ENCODE measurements around the gene ADAMTSL1. TPM values are rescaled to one million over a fixed set of nuclear protein-coding genes. Genes with fewer than 3 reads are reported as not detected.

The ADAMTSL1 gene
- polyA plus RNA-seq, 2 of the 4 experiments (the other 2 are of a cell fraction), result 0.03 TPM; not detected in 1

- TF ChIP-seq RCOR1 (IDR thresholded peaks at IDR 0.05; ENCODE audit: low read depth, low read length) (no peak), CBX2 (IDR thresholded peaks at IDR 0.05; ENCODE audit: borderline replicate concordance, low read depth) (no peak), HOXB13 (CRISPR knock-in tag; IDR thresholded peaks at IDR 0.05; ENCODE audit: low read depth) (no peak), KDM5A (IDR thresholded peaks at IDR 0.05) (no peak), CEBPB (IDR thresholded peaks at IDR 0.05) (no peak), BHLHE40 (IDR thresholded peaks at IDR 0.05; ENCODE audit: low read depth, low read length) (no peak), MYC (IDR thresholded peaks at IDR 0.05; ENCODE audit: borderline replicate concordance, low read length) (no peak), CHD4 (IDR thresholded peaks at IDR 0.05; ENCODE audit: borderline replicate concordance) (no peak), JUN (IDR thresholded peaks at IDR 0.05) (no peak), ESRRA (IDR thresholded peaks at IDR 0.05; ENCODE audit: borderline replicate concordance, low read length) (no peak), RARB (CRISPR knock-in tag; IDR thresholded peaks at IDR 0.05) (no peak), POLR2AphosphoS2 (conservative IDR thresholded peaks at IDR 0.05; ENCODE audit: low read length) (no peak), RFX5 (IDR thresholded peaks at IDR 0.05) (no peak), JUNB (IDR thresholded peaks at IDR 0.05) (no peak), PHF8 (IDR thresholded peaks at IDR 0.05; ENCODE audit: borderline replicate concordance, low read depth) (no peak), NR3C1 (IDR thresholded peaks at IDR 0.05) (no peak), ZNF302 (CRISPR knock-in tag; IDR thresholded peaks at IDR 0.05) (no peak), EHMT2 (IDR thresholded peaks at IDR 0.05; ENCODE audit: low read depth) (no peak)
- no peak overlapping the region for H3K4me2 ChIP-seq
- no peaks in the 10 kb centered on the region for H3K9me3 ChIP-seq
- DNase-seq (ENCODE audit: low read depth in 1 of 2, low spot score in 1 of 2), result no peak
- no peak for FAIRE-seq
- ChIA-PET POLR2A (no interaction called here), CTCF (interaction anchor here (1.2 kb wide), 1 partner anchor 18 kb away, joined by 3 read pairs; no protein-coding TSS in a partner anchor)
- no peak for ATAC-seq
- H3K4me3 ChIP-seq, result no peak overlapping the region
- H3K27ac ChIP-seq, result no peak overlapping the region
- no peaks in the 10 kb centered on the region for H3K4me1 ChIP-seq
These were observed 138.0 kb downstream of the ADAMTSL1 start for GRCh38 chr9:18611971-18612370.

- Histone ChIP-seq H3K4me1 (no peaks in the 10 kb centered on the region), H3K4me3 (no peak overlapping the region), H3K4me2 (no peak overlapping the region), H3K27ac (no peak overlapping the region), H3K9me3 (no peaks in the 10 kb centered on the region)
- TF ChIP-seq FOXS1 (CRISPR knock-in tag; IDR thresholded peaks at IDR 0.05) (no peak), NPAS2 (CRISPR knock-in tag; IDR thresholded peaks at IDR 0.05; ENCODE audit: borderline replicate concordance) (no peak)
- ATAC-seq, result no peak
- 40% methylated on average over 6 of the region's 6 CpGs for WGBS (ENCODE audit: missing lambda C conversion rate)
- FAIRE-seq, result no peak
- no peak for DNase-seq (ENCODE audit: low read depth in 1 of 2, low spot score in 1 of 2)
- ChIA-PET POLR2A (no interaction called here), CTCF (no interaction called here)
These were observed 140.2 kb downstream of the ADAMTSL1 start for GRCh38 chr9:18614116-18614515.

DNA sequence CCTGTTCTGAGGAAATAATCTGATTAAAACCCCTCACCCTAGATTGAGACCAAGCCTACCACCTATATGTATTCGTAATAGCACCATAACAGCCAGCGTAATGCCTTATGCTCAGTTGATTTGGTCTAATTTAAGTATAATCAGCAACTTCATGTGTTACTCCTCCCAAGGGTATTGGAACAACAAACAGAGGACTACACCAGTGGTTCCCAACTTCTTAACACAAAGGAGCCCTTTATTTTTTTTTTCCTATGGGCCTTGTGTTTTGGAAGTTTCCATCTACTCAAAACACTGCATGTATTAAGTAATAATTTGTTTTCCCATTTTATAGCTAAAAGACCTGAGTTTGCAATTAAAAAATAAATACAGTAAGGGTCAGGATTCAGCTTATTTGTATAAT lies 140.7 kb downstream of the ADAMTSL1 start:
- Histone ChIP-seq H3K4me3 (no peak overlapping the region), H3K4me1 (no peaks in the 10 kb centered on the region), H3K4me2 (no peak overlapping the region), H3K27ac (no peak overlapping the region), H3K9me3 (no peaks in the 10 kb centered on the region)
- FAIRE-seq (no peak), ATAC-seq (no peak), DNase-seq (ENCODE audit: low read depth in 1 of 2, low spot score in 1 of 2) (no peak)
- CTCF ChIA-PET, result interaction anchor here (1.2 kb wide), 1 partner anchor 11 kb away, joined by 3 read pairs; no protein-coding TSS in a partner anchor
- POLR2A ChIA-PET, result no interaction called here
- WGBS (ENCODE audit: missing lambda C conversion rate), result 18% methylated on average over 2 of the region's 2 CpGs
- TF ChIP-seq RNF2 (IDR thresholded peaks at IDR 0.05; ENCODE audit: borderline replicate concordance, low read depth) (no peak), HDAC2 (IDR thresholded peaks at IDR 0.05) (no peak), KDM1A (IDR thresholded peaks at IDR 0.05; ENCODE audit: low read depth) (no peak), CBX2 (IDR thresholded peaks at IDR 0.05; ENCODE audit: borderline replicate concordance, low read depth) (no peak), NR3C1 (IDR thresholded peaks at IDR 0.05) (no peak), EHMT2 (IDR thresholded peaks at IDR 0.05; ENCODE audit: low read depth) (no peak), PHF8 (IDR thresholded peaks at IDR 0.05; ENCODE audit: borderline replicate concordance, low read depth) (no peak), ZC3H11A (IDR thresholded peaks at IDR 0.05) (no peak), MAZ (IDR thresholded peaks at IDR 0.05; ENCODE audit: borderline replicate concordance, low read depth, low read length) (no peak), EHF (CRISPR knock-in tag; IDR thresholded peaks at IDR 0.05) (no peak), E2F6 (IDR thresholded peaks at IDR 0.05; ENCODE audit: borderline replicate concordance, low read depth) (no peak), JUNB (IDR thresholded peaks at IDR 0.05) (no peak), CHD4 (IDR thresholded peaks at IDR 0.05; ENCODE audit: borderline replicate concordance) (no peak), NFE2L2 (conservative IDR thresholded peaks at IDR 0.05; ENCODE audit: low read length) (no peak), BHLHE40 (IDR thresholded peaks at IDR 0.05; ENCODE audit: low read depth, low read length) (no peak), HOXB13 (CRISPR knock-in tag; IDR thresholded peaks at IDR 0.05; ENCODE audit: low read depth) (no peak), HMGXB4 (CRISPR knock-in tag; IDR thresholded peaks at IDR 0.05; ENCODE audit: borderline replicate concordance) (no peak)
